ENCODE results near the gene DDX60. TPM values are rescaled to one million over a fixed set of nuclear protein-coding genes. Genes with fewer than 3 reads are reported as not detected.

DDX60 gene
- total and polyA plus RNA-seq, 10 of the 15 experiments (the other 5 are each of a cell fraction or from before 2014, with no cell fraction given), result 2.7 to 28.4 (median 6.3) TPM

GRCh38 chr4:168318266-168318895 lies at the start of gene DDX60 (continued):
- TF ChIP-seq, protein P1, sequence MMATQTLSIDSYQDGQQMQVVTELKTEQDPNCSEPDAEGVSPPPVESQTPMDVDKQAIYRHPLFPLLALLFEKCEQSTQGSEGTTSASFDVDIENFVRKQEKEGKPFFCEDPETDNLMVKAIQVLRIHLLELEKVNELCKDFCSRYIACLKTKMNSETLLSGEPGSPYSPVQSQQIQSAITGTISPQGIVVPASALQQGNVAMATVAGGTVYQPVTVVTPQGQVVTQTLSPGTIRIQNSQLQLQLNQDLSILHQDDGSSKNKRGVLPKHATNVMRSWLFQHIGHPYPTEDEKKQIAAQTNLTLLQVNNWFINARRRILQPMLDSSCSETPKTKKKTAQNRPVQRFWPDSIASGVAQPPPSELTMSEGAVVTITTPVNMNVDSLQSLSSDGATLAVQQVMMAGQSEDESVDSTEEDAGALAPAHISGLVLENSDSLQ (IDR thresholded peaks at IDR 0.05), result peak; percentile 6; the same call in 1 of the 2 replicates
- TF ChIP-seq USF1 (IDR thresholded peaks at IDR 0.05; ENCODE audit: borderline replicate concordance, extremely low read length, insufficient read depth, low read depth, low read length) (no peak), POLR2AphosphoS5 (IDR thresholded peaks at IDR 0.05; ENCODE audit: low read length) (peak; percentile 91), JUNB (IDR thresholded peaks at IDR 0.05) (no peak), MAX (IDR thresholded peaks at IDR 0.05; ENCODE audit: low read depth, low read length) (no peak), CHD2 (IDR thresholded peaks at IDR 0.05; ENCODE audit: borderline replicate concordance, low read depth, low read length) (no peak), RUNX3 (IDR thresholded peaks at IDR 0.05; ENCODE audit: low read length) (peak; percentile 89), SIX5 (IDR thresholded peaks at IDR 0.05; ENCODE audit: low read depth, low read length, severe bottlenecking) (no peak), ZNF384 (IDR thresholded peaks at IDR 0.05; ENCODE audit: borderline replicate concordance, low read depth, low read length) (no peak), POU2F2 (IDR thresholded peaks at IDR 0.05; ENCODE audit: borderline replicate concordance, low read depth, low read length) (peak; percentile 92), SUPT20H (IDR thresholded peaks at IDR 0.05; ENCODE audit: borderline replicate concordance, control insufficient read depth, low read depth, low read length) (no peak), ETV6 (conservative IDR thresholded peaks at IDR 0.05 in 1 of 2, IDR thresholded peaks at IDR 0.05 in 1 of 2; ENCODE audit: borderline replicate concordance in 1 of 2, low read depth in 1 of 2) (peak in 1 of 2 experiments; percentile 87; a peak in 2 of 4 replicates)
